NK-92 treated with Interleukin-12 subunit alpha and Interleukin-12 subunit beta, amount 100 ng/mL, for 24 hours (cell line): Measurements from ENCODE around the gene KIR3DL3.
"Not testable (repeated sequence)": the region's sequence is repeated elsewhere in the genome, so short reads cannot be mapped to it uniquely, and the experiment has no call there.

ENCODE experiments used
- DNase-seq: peaks from one replicate; lab custom pipeline; 2025; lab: John Stamatoyannopoulos, UW

The KIR3DL3 gene

DNA sequence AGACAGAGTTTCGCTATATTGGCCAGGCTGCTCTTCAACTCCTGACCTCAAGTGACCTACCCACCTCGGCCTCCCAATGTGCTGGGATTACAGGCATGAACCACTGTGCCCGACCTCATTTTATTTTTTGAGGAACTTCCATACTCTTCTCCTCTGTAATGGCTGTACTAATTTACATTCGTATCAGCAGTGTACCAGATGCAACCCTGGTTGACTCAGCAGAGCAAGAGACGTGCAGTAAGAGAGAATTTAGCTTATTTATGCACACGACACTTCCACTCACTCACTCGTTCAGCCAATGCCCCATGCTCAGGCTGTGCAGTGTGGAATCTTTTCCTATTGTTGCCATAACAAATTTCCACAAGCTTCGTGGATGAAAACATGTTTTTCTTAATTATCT, 6.9 kb downstream of the KIR3DL3 start:
- DNase-seq = no peak

- DNase-seq = not testable (repeated sequence)
Measured at GRCh38 chr19:54738306-54738705, 14.1 kb downstream of the KIR3DL3 start, which contains the start of gene KIR2DL3. Gene KIR2DL3, plus strand, starts transcription at chr19:54738513. Its CDS starts 33 bp downstream, at chr19:54738546.

DNA sequence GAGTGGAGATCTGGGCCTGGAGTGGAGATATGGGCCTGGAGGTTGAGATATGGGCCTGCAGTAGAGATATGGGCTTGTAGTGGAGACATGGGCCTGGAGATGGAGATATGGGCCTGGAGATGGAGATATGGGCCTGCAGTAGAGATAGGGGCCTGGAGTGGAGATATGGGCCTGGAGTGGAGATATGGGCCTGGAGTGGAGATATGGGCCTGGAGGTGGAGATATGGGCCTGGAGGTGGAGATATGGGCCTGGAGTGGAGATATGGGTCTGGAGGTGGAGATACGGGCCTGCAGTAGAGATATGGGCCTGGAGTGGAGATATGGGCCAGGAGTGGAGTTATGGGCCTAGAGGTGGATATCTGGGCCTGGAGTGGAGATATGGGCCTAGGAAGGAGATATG, 14.5 kb downstream of the KIR3DL3 start:
- no peak for DNase-seq

GRCh38 chr19:54739587-54740497, 15.6 kb downstream of the KIR3DL3 start:
- peak; percentile 37 for DNase-seq

DNA sequence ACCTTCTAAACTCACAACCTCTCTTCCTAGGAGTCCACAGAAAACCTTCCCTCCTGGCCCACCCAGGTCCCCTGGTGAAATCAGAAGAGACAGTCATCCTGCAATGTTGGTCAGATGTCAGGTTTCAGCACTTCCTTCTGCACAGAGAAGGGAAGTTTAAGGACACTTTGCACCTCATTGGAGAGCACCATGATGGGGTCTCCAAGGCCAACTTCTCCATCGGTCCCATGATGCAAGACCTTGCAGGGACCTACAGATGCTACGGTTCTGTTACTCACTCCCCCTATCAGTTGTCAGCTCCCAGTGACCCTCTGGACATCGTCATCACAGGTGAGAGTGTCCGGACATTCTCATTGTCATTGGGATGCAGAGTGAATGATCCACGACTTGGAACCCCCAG, 17.7 kb downstream of the KIR3DL3 start:
- DNase-seq = not testable (repeated sequence)

DNA sequence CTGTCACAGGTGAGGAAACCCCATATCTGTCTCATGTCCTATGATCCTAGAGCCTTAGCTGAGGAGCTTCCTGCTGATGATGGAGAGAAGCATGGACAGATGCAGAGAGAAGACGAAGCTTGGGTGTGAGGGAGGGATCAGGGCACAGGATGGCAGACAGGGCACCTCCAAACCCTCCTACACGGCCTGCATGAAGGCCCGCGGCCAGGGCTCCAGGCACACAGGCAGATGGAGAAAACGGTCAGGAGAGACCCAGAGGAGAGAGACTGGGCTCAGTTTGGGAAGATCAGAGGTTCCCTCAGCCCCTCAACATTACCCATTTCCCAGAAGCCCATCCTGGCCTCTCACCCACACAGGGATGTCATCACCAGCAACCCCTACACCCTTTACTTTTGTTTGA, 19.8 kb downstream of the KIR3DL3 start:
- DNase-seq = not testable (repeated sequence)

GRCh38 chr19:54747614-54748322, 23.5 kb downstream of the KIR3DL3 start:
- DNase-seq = not testable (repeated sequence)

GRCh38 chr19:54750276-54750675, 26.0 kb downstream of the KIR3DL3 start:
- DNase-seq = not testable (repeated sequence)

DNA sequence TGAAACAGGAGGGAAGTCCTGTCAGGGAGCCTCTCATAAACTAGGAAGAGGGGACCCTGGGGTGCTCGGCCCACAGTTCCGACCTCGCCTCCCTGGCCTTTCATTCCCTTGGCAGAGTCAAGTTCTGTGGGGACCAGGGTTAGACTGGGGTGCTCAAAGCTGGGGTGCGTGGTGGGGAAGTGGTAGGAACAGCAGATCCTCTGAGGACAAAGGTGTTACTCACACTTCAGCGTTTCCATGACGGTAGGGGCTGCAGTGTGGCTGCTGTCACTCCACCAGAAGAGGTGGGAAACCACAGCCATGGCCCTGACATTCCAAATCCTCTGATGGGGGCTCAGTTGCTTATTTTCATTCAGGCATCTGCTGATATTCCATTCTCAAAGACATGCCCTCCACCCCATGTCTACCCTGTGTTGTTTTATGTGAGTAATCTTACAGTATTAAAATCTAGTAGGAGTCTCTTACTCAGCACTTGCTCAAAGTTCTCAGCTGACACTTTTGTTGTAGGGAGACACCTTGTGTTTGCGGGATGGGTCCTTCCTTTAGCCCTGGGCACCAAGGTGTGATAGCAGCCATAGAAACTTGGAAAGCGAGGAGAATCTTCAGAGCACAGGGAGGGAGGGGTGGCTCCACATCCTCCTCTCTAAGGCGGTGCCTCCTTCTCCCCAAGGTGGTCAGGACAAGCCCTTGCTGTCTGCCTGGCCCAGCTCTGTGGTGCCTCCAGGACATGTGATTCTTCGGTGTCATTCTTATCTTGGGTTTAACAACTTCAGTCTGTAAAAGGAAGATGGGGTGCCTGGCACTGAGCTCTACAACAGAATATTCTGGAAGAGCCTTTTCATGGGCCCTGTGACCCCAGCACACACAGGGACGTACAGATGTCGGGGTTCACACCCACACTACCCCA, 32.2 kb downstream of the KIR3DL3 start:
- not testable (repeated sequence) for DNase-seq

DNA sequence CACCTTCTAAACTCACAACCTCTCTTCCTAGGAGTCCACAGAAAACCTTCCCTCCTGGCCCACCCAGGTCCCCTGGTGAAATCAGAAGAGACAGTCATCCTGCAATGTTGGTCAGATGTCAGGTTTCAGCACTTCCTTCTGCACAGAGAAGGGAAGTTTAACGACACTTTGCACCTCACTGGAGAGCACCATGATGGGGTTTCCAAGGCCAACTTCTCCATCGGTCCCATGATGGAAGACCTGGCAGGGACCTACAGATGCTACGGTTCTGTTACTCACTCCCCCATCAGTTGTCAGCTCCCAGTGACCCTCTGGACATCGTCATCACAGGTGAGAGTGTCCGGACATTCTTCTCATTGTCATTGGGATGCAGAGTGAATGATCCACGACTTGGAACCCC, 34.3 kb downstream of the KIR3DL3 start:
- DNase-seq = not testable (repeated sequence)

GRCh38 chr19:54764219-54764618, 40.0 kb downstream of the KIR3DL3 start:
- not testable (repeated sequence) for DNase-seq

DNA sequence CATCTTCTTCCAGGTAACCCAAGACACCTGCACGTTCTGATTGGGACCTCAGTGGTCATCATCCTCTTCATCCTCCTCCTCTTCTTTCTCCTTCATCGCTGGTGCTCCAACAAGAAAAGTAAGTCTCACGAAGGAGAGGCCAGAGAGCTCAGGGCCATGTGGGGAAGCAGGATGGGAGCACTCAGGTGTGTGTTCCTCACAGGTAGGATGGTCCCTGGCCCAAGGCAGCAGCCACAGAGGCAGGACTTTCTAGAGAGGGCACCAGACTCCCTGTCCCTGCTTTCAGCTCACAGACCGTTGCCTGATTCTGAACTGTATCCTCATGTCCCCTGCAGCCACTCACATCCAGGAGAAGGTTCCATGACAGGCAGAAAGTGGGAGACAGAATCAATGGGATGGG, 42.2 kb downstream of the KIR3DL3 start:
- not testable (repeated sequence) for DNase-seq

GRCh38 chr19:54769646-54770045, 45.4 kb downstream of the KIR3DL3 start, which contains the start of gene KIR2DL1:
Gene KIR2DL1, plus strand, starts transcription at chr19:54769793. Its CDS starts 58 bp downstream, at chr19:54769851.
- not testable (repeated sequence) for DNase-seq

DNA sequence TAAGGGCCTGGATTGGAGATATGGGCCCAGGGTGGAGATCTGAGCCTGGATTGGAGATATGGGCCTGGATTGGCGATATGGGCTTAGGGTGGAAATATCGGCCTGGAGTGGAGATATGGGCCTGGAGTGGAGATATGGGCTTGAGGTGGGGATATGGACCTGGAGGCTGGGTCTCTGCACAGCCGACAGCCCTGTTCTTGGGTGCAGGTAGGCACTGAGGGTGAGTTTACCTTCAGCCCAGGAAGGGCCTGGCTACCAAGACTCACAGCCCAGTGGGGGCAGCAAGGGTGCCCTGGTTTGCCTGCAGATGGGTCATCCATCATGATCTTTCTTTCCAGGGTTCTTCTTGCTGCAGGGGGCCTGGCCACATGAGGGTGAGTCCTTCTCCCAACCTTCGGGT, 46.3 kb downstream of the KIR3DL3 start:
- DNase-seq = not testable (repeated sequence)

- DNase-seq = not testable (repeated sequence)
Measured at GRCh38 chr19:54771018-54771960, 47.0 kb downstream of the KIR3DL3 start.

GRCh38 chr19:54772666-54773065, 48.4 kb downstream of the KIR3DL3 start:
- DNase-seq = not testable (repeated sequence)

DNA sequence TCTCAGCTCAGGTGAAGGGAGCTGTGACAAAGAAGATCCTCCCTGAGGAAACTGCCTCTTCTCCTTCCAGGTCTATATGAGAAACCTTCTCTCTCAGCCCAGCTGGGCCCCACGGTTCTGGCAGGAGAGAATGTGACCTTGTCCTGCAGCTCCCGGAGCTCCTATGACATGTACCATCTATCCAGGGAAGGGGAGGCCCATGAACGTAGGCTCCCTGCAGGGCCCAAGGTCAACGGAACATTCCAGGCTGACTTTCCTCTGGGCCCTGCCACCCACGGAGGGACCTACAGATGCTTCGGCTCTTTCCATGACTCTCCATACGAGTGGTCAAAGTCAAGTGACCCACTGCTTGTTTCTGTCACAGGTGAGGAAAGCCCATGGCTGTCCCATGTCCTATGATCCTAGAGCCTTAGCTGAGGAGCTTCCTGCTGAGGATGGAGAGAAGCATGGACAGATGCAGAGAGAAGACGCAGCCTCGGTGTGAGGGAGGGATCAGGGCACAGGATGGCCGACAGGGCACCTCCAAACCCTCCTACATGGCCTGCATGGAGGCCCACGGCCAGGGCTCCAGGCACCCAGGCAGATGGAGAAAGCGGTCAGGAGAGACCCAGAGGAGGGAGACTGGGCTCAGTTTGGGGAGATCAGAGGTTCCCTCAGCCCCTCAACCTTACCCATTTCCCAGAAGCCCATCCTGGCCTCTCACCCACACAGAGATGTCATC, 51.0 kb downstream of the KIR3DL3 start:
- DNase-seq = not testable (repeated sequence)

DNA sequence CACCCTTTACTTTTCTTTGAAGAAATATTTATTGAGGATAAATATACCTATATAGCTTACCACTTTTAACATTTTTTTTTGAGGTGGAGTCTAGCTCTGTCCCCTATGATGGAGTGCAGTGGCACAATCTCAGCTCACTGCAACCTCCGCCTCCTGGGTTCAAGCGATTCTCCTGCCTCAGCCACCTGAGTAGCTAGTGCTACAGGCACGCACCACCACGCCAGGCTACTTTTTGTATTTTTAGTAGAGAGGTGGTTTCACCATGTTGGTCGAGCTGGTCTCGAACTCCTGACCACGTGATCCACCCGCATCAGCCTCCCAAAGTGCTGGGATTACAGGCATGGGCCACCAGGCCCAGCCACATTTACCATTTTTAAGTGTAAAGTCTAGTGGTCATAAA, 51.6 kb downstream of the KIR3DL3 start:
- DNase-seq = not testable (repeated sequence)

- DNase-seq = not testable (repeated sequence)
Measured at GRCh38 chr19:54777851-54778250, 53.6 kb downstream of the KIR3DL3 start.

- not testable (repeated sequence) for DNase-seq
Measured at GRCh38 chr19:54778896-54779295, 54.7 kb downstream of the KIR3DL3 start.
